ENCODE measurements around the gene PASK.
A peak's percentile ranks its signal among the peaks of the same experiment; 100 is the strongest.

Gene PASK

DNA sequence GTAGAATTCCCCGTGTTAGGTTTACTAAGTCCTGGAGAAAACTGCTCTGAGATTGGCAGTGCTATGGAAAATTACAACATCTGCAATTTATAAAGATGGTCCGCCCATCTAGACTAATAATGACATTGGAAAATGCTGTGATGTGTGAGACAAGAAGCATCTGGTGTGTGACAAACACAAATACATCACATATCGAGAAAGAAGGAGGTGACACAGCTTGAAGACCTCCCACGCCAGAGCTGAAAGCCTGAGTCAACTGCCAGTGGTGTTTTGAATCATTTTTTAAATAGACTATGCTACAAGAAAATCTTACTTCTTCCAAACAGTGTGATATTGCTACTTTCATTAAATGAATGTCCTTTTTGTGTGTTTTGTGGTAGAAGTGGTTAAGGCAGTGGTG, 30.6 kb upstream of the PASK start:
- no peak for DNase-seq

DNA sequence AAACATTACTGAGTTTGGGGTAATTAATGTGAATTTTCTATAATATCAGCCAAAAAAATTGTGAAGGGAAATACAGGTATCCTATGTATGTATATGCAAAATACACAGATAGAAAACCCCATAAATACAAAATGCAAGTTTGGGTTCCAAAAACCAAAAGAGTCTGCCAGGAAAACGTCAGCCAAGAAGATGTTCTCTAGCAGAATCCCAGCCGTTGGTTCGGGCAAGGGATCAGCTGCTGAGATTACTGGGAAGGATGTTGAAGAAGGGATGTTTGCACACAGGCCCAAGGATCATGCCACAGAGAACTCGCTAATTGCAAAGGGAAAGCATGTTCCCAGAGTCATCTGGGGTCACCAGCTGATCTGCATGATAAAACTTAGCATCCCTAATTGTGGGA, 29.7 kb upstream of the PASK start:
- DNase-seq, result no peak

DNA sequence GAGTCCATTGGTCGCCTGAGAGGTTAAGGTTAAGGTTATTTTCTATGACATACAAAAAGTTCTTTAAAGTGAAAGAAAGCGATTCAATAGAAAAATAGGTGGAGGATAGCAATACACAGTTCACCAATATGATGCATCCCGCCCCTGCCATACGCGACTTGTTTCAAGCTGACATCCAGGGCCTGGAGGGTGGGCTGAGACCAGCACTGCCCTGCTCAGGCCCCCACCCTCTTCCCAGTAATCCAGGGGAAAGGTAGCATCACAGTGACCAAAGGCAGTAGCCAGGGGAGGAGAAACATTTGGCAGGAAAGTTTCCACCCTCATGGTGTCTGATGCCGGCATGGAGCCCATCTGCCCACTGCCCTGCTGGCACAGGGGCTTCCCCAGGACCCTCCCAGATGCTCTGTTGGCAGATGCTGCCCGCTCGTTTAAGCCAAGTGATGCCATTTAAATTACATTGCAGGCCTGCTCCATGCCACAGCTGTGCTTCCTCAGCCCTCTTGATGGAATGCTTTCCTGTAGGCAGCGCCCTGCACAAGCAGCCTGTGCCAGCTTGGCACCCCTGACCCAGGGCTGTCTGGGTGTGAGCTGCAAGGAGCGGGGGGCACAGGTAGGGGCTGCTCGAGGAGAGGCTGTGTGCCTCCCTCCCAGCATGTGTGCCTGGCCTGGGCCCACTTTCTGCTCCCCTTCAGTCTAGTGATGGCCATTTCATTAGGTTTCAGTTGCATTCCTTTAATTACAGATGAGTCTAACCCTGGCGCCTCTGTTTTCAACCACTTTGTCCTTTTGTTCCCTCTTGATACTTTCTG, 28.5 kb upstream of the PASK start:
- no peak for DNase-seq

DNA sequence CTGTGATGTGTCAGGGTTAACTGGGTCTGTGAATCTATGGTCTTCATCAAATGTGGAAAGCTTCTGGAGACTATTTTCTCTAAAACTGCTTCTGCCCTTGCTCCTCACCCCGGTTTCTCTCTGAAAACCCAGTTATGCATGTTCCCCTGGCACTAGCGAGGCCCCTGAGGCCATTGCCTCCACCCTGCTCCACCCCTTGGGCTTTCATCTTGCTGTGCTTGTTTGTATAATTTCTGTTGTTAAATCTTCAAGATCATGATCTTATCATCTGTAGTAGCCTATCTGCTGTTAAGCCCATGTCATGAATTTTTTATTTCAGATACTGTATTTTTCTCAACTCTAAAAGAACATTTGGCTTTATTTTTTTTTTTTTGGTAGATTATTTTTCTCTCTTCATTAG, 24.3 kb upstream of the PASK start:
- no peak for DNase-seq

DNA sequence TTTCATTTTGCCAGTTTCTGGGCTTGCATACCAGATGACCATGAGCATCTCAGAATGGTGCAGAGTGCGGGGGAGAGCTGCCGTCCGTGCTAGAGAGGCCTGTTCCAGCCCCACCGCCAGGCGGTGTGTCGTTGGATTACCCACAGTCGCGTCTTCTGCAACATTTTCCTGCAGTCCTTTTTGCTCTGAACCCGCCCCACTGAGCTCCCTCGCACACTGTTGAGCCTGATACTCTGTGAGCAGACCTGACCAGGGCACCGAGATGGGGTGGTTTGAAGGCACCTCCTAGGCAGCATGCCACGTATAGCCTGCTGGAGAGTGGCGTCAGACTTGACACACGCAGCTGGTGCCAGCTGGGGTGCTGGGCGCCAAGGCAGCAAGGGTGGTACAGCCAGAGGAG, 19.1 kb upstream of the PASK start:
- DNase-seq, result no peak

DNA sequence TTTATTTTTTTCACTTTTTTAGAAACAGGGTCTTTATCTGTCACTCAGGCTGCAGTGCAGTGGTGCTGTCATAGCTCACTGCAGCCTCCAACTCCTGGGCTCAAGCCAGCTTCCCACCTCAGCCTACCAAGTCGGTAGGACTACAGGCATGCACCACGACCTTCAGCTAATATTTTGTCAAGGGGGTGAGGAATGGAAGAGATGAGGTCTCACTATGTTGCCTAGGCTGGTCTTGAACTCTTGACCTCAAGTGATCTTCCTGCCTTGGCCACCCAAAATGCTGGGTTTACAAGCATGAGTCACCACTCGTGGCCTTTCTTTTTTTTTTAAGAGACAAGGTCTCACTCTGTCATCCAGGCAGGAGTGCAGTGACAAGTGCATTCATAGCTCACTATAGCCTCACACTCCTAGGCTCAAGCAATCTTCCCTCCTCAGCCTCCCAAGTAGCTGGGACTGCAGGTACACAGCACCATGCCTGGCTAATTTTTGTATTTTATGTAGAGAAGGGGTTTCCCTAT, 14.4 kb upstream of the PASK start:
- DNase-seq, result no peak

DNA sequence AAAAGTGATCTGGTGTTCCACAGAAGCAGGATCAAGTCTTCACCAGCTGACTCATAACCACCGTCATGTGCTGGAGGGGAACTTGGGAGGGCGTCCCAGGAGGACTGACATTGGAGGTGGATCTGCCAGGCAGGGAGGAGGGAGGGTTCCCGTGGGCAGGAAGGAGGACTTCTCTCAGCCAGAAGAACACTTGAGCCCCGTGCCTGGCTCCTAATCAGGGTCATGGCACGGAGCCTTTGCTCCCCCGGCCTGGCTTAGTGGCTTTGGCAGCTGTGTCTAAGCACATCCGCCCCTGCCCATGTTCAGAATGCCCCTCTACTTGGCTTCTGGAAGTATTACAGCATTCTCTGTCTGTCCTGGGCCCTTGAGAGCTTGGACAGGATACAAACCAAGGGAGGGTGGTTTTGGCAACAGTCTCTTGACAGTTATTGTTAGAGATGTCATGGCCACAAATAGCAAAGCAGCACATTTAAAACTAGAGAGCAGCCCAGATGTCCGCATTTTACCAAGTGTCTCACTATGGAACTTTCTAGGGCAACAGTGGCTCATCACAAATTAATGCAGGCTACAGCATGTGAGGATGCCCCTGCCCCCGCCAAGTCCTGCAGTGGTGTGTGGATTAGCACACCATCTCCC, 12.5 kb upstream of the PASK start:
- DNase-seq, result no peak

DNA sequence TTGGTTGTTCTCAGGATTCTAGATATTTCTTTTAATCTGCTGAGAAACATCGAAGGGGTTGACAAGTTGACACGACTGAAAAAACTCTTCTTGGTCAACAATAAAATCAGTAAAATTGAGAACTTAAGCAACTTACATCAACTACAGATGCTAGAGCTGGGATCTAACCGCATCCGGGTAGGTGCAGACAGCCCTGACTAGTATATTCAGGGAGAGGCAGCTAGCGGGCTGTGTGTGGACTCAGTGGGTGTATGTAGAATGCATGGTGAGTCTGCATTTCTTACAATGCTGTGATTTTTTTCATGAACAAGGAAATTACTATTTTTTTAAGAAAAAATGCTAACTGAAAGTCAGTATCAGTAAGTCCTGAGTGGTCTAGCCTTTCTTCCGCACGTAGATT, 11.0 kb upstream of the PASK start:
- DNase-seq, result no peak

DNA sequence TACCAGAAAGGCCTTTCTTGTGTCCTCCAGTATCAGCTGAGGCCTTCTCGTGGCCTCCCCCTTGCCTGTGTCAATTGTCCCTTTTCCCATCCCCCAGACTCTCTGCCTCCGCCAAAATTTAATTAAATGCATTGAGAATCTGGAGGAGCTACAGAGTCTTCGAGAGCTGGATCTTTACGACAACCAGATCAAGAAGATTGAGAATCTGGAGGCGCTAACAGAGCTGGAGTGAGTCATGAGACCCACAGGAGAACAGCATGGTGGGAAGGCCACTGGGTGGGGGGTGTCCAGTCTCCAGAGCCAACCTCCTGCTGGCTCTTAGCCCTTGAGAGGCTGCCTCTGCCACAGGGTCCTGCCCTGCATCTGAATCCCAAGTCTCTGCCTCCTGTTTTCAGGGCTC, 9.8 kb upstream of the PASK start:
- no peak for DNase-seq

DNA sequence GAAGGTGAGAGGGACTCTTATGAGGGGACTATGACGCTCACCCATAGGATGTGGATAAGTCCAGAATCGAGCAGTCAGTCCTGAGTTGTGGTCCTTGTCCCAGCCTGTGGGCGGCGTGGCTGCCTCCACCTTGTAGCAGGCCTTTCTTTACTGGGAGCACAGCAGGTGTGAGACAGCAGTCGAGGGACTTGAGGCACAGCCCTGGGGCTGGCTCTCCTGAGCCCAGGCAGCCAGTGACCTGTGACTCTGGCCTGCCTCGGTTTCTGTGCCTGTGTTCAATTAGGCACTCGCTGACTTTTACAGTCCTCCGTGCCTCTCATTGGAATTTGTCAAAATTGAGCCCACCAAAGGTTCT, 9.3 kb upstream of the PASK start:
- no peak for DNase-seq

DNA sequence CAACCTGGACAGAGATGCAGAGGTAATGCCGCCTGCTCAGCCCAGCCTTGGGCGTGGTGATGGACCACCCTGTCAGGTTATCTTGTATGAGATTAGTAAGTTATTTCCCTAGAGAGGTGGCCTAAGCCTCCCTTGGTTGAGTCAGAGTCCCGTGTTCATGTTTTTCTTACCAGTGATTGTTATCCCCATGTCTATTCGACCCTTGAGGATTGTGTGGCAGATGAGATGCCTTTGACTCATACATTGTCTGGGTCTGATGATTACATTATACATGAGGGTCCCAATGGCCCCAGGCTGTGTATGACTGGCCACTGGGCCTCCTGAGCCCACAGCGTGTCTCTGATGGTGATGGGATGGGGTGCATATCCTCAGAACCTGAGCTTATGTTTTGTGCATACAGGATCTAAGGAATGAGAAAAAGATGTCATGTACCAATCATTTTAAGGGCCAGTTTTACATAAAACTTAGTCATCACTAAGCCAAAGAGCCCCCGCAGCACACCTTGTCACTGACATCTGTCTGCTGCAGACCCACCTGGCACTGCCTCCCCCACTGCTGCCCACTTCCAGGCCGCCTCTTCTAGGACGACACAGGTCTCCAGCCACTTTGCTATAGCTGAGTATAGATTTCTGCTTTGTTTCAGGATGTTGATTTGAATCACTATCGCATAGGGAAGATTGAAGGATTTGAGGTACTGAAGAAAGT, 8.7 kb upstream of the PASK start:
- DNase-seq, result no peak

DNA sequence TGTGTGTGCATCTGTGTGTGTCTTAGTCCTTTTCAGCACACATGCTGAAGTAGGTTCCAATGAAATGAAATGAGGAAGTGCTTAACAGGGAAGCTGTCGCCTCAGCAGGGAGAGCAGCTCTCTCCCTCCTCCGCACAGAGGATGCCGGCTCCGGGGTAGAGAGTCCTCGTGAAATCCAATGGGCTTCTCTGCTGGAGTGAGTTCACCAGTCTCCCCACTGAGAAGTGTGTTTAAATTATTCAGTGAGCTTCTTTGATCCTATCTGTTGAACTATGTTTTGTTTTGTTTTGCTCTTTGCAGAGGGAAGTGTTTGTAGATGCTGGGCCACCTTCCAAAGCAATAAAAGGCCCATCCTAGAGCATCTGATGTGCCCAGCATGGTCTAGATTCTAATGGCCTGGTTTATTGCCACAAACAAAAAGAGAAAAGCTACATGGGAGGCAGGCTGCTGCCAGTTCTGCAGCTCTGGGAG, 7.7 kb upstream of the PASK start:
- DNase-seq, result no peak

DNA sequence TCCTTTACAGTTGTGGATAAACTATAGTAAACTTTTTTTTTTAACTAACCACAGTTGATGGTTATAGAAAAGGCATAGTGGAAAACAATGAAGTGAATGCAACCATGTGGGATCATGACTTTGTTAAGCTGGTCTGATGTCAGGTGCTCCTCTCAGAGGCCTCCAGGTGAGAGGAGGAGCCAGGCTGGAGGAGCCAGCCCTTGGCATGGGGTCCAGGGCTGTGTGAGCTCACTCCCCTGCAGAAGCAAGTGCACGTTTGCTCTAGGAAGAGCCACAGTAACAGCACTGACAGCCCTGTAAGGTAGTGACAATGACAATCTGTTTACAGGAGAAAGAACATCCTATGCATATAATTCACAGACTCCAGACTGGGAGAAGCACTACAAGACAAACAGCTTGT, 6.7 kb upstream of the PASK start:
- DNase-seq, result no peak

DNA sequence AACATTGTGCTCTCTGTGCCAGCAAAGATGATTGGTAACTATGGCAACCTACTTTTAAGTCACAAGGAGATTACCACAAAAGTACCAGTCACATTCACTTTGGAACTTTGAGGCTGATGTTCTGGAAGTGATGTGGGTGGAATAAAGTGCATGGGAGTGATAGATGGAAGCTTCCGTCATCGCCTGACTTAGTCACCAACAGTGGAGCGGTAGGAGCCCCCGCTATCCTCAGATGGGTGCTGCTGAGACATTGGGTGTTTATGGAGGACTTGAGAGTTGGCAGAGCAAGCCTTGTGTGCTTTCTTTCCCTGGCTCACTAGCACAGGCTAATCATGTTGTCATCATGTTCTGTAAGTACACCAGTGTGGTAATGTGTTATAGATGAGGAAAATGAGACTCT, 5.6 kb upstream of the PASK start:
- no peak for DNase-seq

DNA sequence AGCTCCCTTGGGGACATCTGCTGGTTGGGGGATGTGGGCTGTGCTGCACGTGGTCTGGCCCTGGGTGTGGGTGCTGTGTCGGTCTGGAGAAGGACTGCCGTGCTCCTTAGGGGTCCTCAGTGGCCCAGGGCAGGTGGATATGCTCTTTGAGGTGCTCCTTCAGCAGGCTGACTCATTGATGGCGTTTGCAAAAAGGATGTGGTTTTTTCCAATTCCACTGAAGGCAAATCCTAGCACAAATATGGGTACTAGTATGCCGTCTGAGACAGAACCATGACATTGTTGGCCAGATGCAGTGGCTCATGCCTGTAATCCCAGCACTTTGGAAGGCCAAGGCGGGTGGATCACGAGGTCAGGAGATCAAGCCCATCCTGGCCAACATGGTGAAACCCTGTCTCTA, 4.3 kb upstream of the PASK start:
- no peak for DNase-seq

DNA sequence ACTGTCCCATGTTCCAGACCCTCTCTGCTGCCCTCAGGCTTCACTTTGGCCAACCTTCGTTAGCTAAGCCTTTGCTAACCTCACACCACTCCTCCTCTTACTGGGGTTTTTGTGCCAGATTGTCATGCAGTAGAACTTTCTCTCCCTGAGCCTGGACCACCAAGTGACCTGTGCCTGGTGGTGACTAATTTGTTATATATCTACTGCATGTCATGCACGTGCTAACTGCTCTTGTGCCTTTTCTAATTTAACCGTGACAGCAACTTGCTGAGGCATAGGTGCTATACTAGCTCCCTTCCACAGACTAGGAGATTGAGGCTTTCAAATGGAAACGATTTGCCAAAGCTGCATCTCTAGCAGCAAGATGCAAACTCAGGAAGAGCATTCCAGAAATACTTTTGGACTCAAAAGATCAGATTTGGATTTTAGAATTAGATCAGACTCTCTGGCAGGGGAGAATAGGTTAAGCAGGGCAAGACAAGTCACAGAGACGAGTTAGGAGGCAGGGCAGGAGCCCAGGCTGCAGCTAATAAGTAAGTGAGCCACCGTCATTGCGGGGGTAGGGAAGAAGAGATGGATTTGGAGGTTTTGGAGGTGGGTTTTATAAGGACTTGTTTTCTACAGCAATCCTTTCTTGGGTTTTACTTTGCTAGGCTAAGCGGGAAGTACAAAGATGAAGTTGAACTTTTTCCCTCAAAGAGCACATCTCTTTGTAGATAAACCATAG, 2.8 kb upstream of the PASK start:
- no peak for DNase-seq

DNA sequence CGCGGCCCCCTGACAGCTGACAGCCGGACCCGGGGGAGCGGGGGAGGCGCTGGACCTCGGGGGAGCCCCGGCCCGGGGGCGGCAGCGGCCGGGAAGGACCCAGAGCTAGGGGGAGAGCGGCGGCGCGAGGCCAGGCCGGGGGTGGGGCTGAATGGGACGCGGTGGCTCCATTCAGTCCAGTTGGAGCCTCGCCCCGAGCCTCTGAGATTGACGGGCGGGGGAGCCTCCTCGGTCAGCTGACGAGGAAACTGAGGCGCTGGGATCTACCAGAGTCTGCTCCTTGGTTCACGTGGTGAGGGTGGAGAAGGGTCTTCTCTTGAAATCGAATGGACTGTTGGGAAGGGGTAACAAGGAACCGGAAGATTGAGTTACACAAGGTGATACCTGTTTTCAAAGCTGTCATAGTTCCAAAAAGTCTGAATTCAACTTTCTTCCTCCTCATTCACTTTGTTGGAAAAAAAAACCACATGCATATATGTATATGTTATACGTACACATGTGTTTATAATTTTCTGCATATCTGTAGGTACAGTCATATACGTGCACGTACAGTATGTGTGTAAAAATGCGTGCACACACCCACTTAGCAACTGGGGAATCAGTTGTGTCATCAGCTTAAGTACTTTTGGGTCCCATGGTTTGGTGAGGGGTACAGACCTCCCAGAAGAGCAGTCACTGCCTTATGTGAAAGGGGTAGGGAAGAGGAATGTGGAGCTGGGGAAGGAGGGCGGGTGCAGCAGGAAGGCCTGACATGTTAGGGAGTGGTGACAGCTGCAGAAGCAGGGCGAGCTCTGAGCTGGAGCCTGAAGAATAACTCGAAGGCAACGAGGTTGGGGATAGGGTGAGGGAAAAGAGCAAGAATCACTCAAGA, 1.6 kb upstream of the PASK start:
- no peak for DNase-seq

DNA sequence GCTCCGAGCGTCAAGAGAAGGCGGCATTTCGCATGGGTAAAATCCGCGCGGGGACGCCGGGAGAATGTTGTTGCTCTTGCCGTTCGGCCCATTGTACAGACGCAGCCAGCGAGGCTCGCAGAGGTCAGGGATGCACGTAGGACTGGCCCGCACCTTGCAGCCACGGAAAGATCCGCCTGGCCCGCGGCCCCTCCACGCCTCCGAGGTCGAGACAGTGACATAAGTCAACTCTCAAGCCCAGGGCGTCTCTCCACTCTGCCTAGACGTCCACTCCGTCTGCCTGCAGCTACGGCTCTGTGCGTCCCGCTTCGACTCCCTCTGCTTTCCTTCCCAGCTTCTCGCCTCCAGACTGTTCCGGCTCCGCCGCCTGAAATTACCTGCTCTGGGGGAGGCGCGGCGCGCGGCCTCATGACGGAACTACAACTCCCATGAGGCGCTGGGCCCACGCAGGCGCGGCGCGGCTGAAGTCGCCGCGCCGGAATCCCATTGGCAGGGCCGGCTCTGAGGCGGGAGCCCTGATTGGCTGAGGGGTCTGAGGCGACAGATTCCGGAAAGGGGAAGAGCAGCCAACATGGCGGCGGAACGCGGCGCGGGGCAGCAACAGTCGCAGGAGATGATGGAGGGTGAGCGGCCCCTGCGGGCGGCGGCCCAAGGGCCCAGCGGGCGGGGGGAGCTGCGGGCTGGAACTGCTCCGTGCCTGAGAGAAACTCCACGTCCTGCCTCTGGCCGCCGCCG, 820 bp upstream of the PASK start, which contains the start of gene PPP1R7:
PPP1R7 (plus strand) TSS at position 543 of the 735 bp plus-strand sequence; CDS start at position 572, 29 bp downstream.
- peak; percentile 93 for DNase-seq

DNA sequence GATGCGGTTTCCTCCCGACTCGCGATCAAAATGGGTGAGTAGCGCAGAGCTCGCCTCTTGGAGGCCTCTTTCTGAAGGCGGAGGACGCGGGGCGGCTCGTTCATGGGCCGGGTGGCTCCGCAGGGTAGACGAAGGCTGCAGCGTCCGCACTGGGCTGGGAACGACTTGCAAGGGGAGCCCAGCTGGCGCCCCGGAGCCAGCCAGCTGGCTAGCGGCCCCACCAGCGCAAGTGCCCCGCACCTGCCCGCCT, 328 bp upstream of the PASK start:
- no peak for DNase-seq

DNA sequence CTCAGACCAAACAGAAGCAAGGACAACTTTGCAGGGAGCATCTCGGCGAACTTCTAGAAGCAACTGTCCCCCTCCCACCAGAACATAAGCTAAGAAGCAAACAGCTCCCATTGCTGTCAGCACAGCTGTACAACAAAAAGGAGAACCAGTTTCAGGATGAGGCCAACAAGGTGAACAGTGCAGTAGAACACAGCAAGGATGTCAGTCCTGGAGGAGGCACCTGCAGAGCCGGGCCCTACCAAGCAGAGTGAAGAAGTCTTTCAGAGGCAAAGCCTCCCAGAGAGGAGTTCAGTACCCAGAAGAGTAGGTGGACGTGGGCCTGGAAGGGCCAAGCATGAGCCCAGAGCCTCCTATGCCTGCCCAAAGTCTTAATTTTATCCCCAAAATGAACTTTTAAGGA, 1.0 kb downstream of the PASK start:
- DNase-seq, result no peak

DNA sequence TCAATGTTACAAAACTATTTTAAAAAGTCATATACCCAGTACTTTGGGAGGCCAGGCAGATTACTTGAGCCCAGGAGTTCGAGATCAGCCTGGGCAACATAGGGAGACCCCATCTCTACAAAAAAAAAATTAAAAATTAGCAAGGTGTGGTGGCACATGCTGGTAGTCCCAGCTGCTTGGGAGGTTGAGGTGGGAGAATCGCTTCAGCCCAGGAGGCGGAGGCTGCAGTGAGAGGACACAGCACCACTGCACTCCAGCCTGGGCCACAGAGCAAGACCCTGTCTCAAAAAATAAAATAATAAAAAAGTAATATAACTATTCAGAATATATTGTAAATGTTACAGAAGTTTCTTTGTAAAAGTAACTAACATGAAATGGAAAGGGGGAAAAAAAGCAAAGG, 1.9 kb downstream of the PASK start:
- no peak for DNase-seq

DNA sequence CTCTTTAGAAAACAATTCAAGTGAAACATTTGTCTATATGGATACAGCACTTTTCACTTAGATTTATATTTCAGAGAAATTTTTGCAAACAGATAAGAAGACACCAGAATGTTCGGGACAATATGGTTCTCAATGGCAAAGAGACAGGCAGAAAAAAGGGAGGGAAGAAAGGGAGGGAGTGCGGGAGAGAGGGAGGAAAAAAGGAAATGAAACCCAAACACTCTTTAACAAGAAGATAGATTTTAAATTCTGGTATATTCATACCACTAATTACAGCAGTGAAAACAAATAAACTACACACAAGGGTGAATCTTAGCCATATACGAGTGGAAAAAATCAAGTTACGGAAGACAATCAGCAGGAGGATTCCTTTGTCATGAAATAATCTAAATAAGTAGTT, 3.0 kb downstream of the PASK start:
- DNase-seq, result no peak

Data from NK-92 treated with Interleukin-12 subunit alpha and Interleukin-12 subunit beta, amount 100 ng/mL, for 24 hours (cell line).